Measurements from ENCODE around the gene GPR139. TPM values are rescaled to one million over a fixed set of nuclear protein-coding genes. Genes with fewer than 3 reads are reported as not detected.

GPR139 gene
- total RNA-seq, 6 experiments from 2014 or later: not detected

- no peaks in the 10 kb centered on the region for H3K36me3 ChIP-seq
Observed at GRCh38 chr16:20064931-20065330, 8.8 kb downstream of the GPR139 start.

GRCh38 chr16:20064520-20064919 lies 9.2 kb downstream of the GPR139 start:
- intact Hi-C loops (cut with DNase I): no loop called here
- WGBS (ENCODE audit: insufficient coverage, low coverage, low lambda C conversion rate, missing lambda C conversion rate): no CpG with 5 or more reads among the region's 4 CpGs
- Histone ChIP-seq H3K27me3 (no peaks in the 10 kb centered on the region), H3K4me3 (no peak overlapping the region), H3K27ac (no peak overlapping the region), H3K36me3 (no peaks in the 10 kb centered on the region), H3K9me3 (no peaks in the 10 kb centered on the region), H3K4me1 (no peaks in the 10 kb centered on the region)
- ATAC-seq (no peak), DNase-seq (no peak)
- TF ChIP-seq POLR2A (IDR thresholded peaks at IDR 0.05): no peak

More at GRCh38 chr16:20064931-20065330, 8.8 kb downstream of the GPR139 start:
- ATAC-seq (no peak), DNase-seq (no peak)
- TF ChIP-seq, protein P1, sequence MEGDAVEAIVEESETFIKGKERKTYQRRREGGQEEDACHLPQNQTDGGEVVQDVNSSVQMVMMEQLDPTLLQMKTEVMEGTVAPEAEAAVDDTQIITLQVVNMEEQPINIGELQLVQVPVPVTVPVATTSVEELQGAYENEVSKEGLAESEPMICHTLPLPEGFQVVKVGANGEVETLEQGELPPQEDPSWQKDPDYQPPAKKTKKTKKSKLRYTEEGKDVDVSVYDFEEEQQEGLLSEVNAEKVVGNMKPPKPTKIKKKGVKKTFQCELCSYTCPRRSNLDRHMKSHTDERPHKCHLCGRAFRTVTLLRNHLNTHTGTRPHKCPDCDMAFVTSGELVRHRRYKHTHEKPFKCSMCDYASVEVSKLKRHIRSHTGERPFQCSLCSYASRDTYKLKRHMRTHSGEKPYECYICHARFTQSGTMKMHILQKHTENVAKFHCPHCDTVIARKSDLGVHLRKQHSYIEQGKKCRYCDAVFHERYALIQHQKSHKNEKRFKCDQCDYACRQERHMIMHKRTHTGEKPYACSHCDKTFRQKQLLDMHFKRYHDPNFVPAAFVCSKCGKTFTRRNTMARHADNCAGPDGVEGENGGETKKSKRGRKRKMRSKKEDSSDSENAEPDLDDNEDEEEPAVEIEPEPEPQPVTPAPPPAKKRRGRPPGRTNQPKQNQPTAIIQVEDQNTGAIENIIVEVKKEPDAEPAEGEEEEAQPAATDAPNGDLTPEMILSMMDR (IDR thresholded peaks at IDR 0.05): no peak
- TF ChIP-seq POLR2A (IDR thresholded peaks at IDR 0.05): no peak
- Histone ChIP-seq H3K27me3 (no peaks in the 10 kb centered on the region), H3K4me1 (no peaks in the 10 kb centered on the region), H3K4me3 (no peak overlapping the region), H3K9me3 (no peaks in the 10 kb centered on the region), H3K27ac (no peak overlapping the region)
- intact Hi-C loops (cut with DNase I): no loop called here
- WGBS (ENCODE audit: insufficient coverage, low coverage, low lambda C conversion rate, missing lambda C conversion rate): 40% methylated on average over 2 of the region's 2 CpGs

GRCh38 chr16:20061132-20061531 lies 12.6 kb downstream of the GPR139 start:
- Histone ChIP-seq H3K27ac (no peak overlapping the region), H3K4me3 (no peak overlapping the region), H3K9me3 (no peaks in the 10 kb centered on the region), H3K36me3 (no peaks in the 10 kb centered on the region), H3K4me1 (no peaks in the 10 kb centered on the region), H3K27me3 (no peaks in the 10 kb centered on the region)
- TF ChIP-seq, protein P1 (IDR thresholded peaks at IDR 0.05): no peak
- no peak for TF ChIP-seq POLR2A (IDR thresholded peaks at IDR 0.05)
- intact Hi-C loops (cut with DNase I): no loop called here
- 36% methylated on average over 3 of the region's 3 CpGs for WGBS (ENCODE audit: insufficient coverage, low coverage, low lambda C conversion rate, missing lambda C conversion rate)
- ATAC-seq: no peak
- DNase-seq: no peak

DNA sequence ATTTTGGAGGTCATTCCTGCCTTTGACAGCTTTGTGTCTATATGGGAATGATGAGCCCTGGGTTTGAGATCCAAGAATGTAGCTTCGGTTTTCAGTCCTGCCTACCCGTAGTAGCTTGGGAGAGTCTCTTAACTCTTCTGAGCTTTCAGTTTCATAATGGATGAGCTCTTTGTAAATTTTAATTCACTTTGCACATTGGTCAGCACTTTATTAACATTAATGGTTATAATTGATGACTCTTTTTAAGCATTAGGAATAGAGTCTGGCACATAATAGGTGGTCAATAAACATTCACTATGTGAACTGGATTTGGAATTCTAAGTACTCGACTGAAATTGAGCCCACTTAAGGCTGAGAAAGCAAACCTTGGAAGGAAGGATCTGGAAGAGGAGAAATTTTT lies 17.3 kb downstream of the GPR139 start:
- no peak for ATAC-seq
- Histone ChIP-seq H3K4me3 (no peak overlapping the region), H3K36me3 (no peaks in the 10 kb centered on the region), H3K27me3 (no peaks in the 10 kb centered on the region), H3K27ac (no peak overlapping the region), H3K4me1 (no peaks in the 10 kb centered on the region), H3K9me3 (no peaks in the 10 kb centered on the region)
- no peak for DNase-seq
- no peak for TF ChIP-seq POLR2A (IDR thresholded peaks at IDR 0.05)
- TF ChIP-seq, protein P1 (IDR thresholded peaks at IDR 0.05): no peak
- WGBS (ENCODE audit: insufficient coverage, low coverage, low lambda C conversion rate, missing lambda C conversion rate): 50% methylated on average over 3 of the region's 3 CpGs
- intact Hi-C loops (cut with DNase I): no loop called here

GRCh38 chr16:20053336-20053735 lies 20.4 kb downstream of the GPR139 start:
- WGBS (ENCODE audit: insufficient coverage, low coverage, low lambda C conversion rate, missing lambda C conversion rate): 26% methylated on average over 5 of the region's 5 CpGs
- no peak for ATAC-seq
- intact Hi-C loops (cut with DNase I): no loop called here
- no peaks in the 10 kb centered on the region for H3K27me3 ChIP-seq
- TF ChIP-seq POLR2A (IDR thresholded peaks at IDR 0.05): no peak
- H3K36me3 ChIP-seq: no peaks in the 10 kb centered on the region
- no peaks in the 10 kb centered on the region for H3K9me3 ChIP-seq
- no peaks in the 10 kb centered on the region for H3K4me1 ChIP-seq
- H3K4me3 ChIP-seq: no peak overlapping the region
- no peak for DNase-seq
- no peak overlapping the region for H3K27ac ChIP-seq

DNA sequence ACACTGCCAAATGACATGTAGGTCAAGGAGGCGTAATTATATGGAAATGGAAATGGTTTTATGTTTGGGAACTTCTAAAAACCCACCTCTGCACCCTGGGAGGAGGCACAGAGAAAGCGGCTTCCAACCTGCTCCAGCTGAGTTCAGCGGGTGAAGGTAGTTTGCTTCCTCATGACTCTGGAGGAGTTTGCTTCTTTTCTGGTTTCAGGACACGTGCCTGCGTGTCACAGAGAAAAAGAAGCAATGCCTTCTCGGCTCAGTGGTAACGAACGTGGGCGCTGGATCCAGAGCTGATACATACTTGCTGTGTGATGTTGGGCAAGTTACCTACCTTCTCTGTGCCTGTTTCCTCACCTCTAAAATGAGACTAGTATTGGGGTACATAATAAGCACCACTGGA lies 22.1 kb downstream of the GPR139 start:
- Histone ChIP-seq H3K27me3 (no peaks in the 10 kb centered on the region), H3K4me1 (no peaks in the 10 kb centered on the region), H3K4me3 (no peak overlapping the region), H3K27ac (no peak overlapping the region), H3K9me3 (no peaks in the 10 kb centered on the region), H3K36me3 (no peaks in the 10 kb centered on the region)
- WGBS (ENCODE audit: insufficient coverage, low coverage, low lambda C conversion rate, missing lambda C conversion rate): 54% methylated on average over 5 of the region's 9 CpGs
- ATAC-seq: no peak
- TF ChIP-seq POLR2A (IDR thresholded peaks at IDR 0.05): no peak
- no peak for DNase-seq
- intact Hi-C loops (cut with DNase I): no loop called here
